ENCODE data around the gene KLHL5. TPM values are rescaled to one million over a fixed set of nuclear protein-coding genes. Genes with fewer than 3 reads are reported as not detected.

Gene KLHL5
- total RNA-seq, 1 experiment from 2014 or later, result 50.3 TPM

DNA sequence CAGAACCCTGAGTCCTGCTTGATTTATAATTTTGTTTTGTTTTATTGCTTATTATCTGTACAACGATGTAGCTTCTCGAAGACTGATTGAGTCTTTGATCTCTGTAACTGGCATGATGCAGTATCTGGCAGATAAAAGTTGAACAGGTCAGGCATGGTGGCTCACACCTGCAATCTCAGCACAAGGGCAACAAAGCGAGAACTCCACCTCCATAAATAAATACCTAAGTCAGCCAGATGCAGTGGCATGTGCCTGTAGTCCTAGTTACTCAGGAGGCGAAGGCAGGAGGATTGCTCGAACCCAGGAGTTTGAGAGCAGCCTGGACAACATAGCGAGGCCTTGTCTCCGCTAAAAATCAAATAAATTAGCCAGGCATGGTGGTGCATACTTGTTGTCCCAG, 104.6 kb downstream of the KLHL5 start:
- no peak overlapping the region for H3K27ac ChIP-seq
- no peak overlapping the region for H3K4me3 ChIP-seq
- H3K9me3 ChIP-seq (replicated peaks), result no peaks in the 10 kb centered on the region
- H3K36me3 ChIP-seq, result no peaks in the 10 kb centered on the region
- no peak for DNase-seq
- H3K4me1 ChIP-seq, result peaks cover 16% of the 10 kb centered on the region
- no peaks in the 10 kb centered on the region for H3K27me3 ChIP-seq

DNA sequence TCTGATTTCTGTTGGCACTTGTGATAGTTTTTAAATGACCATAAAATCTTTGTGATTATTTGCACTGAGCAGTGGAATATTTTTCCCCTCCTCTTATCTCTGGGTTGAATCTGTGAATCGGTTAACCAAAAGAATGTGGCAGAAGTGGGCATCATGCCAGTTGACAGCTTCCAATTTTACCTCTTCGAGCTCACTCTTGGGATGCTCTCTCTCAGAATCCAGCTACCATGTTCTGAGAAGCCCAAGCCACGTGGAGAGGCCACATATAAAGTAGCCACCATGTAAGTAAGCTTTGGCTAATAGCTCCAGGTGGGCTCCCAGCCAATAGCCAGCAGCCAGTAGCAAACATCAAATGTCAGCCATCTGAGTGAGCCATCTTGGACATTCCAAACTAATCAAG, 107.4 kb downstream of the KLHL5 start:
- Histone ChIP-seq H3K9me3 (replicated peaks) (no peaks in the 10 kb centered on the region), H3K27ac (no peak overlapping the region), H3K4me1 (peaks cover 16% of the 10 kb centered on the region), H3K27me3 (no peaks in the 10 kb centered on the region), H3K36me3 (no peaks in the 10 kb centered on the region), H3K4me3 (no peak overlapping the region)
- peak; percentile 64 to 66 for DNase-seq

DNA sequence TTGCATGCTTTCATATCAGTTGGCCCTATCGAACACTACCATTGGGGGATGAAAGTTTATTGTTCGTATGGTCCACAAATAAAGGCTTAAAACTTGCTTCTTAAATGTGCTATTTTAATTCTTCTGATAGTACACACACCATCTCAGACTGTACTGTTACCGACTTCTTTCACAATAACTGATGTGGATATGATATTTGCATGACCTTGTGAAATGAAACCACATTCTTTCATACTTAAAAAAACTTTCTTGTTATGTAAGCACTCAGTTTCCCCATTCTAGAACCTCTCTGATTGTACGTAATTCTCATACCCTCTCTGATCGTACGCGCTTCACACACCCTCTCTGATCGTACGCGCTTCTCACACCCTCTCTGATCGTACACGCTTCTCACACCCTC, 108.3 kb downstream of the KLHL5 start:
- Histone ChIP-seq H3K36me3 (no peaks in the 10 kb centered on the region), H3K27me3 (no peaks in the 10 kb centered on the region), H3K9me3 (replicated peaks) (no peaks in the 10 kb centered on the region), H3K27ac (no peak overlapping the region), H3K4me1 (peaks cover 16% of the 10 kb centered on the region), H3K4me3 (no peak overlapping the region)
- DNase-seq, result no peak

Other genes with a start within 250 kb of the KLHL5 start
- gene TLR6, start 205.4 kb upstream of the KLHL5 start, total RNA-seq (2014; rRNA removed; shearing (Covaris generic)), result 0.20 and 0.51 TPM in 2 replicates
- 53.3 and 55.9 TPM in 2 replicates for gene FAM114A1, start 194.4 kb upstream of the KLHL5 start, total RNA-seq (2014; rRNA removed; shearing (Covaris generic))
- not detected in 2 replicates for gene TMEM156, start 29.8 kb upstream of the KLHL5 start, total RNA-seq (2014; rRNA removed; shearing (Covaris generic))
- 15.9 and 21.1 TPM in 2 replicates for gene WDR19, start 120.3 kb downstream of the KLHL5 start, total RNA-seq (2014; rRNA removed; shearing (Covaris generic))

All from SJCRH30 (cell line).